HepG2 (cell line): ENCODE measurements around the gene MXD1. TPM values are rescaled to one million over a fixed set of nuclear protein-coding genes. Genes with fewer than 3 reads are reported as not detected.

Experiments used
- AKAP8 ChIP-seq: sonication (generic); formaldehyde crosslinking; IDR thresholded peaks from 2 replicates; pipeline ENCODE4 v1.5.1; 2020; ENCODE audit warnings: mild to moderate bottlenecking, missing genetic modification reagents
- ETV5 ChIP-seq: IDR thresholded peaks from 2 replicates; pipeline ENCODE4 v1.6.1; 2018; ENCODE audit warnings: missing biosample characterization, missing genetic modification reagents, inconsistent platforms, borderline replicate concordance
- FOXK1 ChIP-seq: sonication (generic); formaldehyde crosslinking; IDR thresholded peaks from 2 replicates; pipeline ENCODE4 v1.4.0; 2020; ENCODE audit warnings: low read depth, missing genetic modification reagents, borderline replicate concordance
- HMG20A ChIP-seq: IDR thresholded peaks from 2 replicates; pipeline ENCODE4 v1.6.1; 2016; ENCODE audit warnings: borderline replicate concordance
- HMG20B ChIP-seq: conservative IDR thresholded peaks from 2 replicates; pipeline ENCODE4 v1.6.1; 2016; ENCODE audit warnings: missing genetic modification reagents, missing compliant biosample characterization
- KLF11 ChIP-seq: IDR thresholded peaks from 2 replicates; pipeline ENCODE4 v1.6.1; 2016; ENCODE audit warnings: missing compliant biosample characterization
- KLF9 ChIP-seq: IDR thresholded peaks from 2 replicates; pipeline ENCODE4 v1.6.1; 2016; ENCODE audit warnings: low read depth
- KMT2A ChIP-seq: sonication (generic); formaldehyde crosslinking; IDR thresholded peaks from 2 replicates; pipeline ENCODE4 v1.4.0; 2020; ENCODE audit warnings: missing genetic modification reagents
- MEF2D ChIP-seq: sonication (generic); formaldehyde crosslinking; IDR thresholded peaks from 2 replicates; pipeline ENCODE4 v1.5.1; 2020; ENCODE audit warnings: mild to moderate bottlenecking, missing genetic modification reagents
- RERE ChIP-seq: IDR thresholded peaks from 2 replicates; pipeline ENCODE4 v1.6.1; 2016; ENCODE audit warnings: low read depth, missing genetic modification reagents, missing compliant biosample characterization
- SP4 ChIP-seq: sonication (generic); formaldehyde crosslinking; IDR thresholded peaks from 2 replicates; pipeline ENCODE4 v1.8.1; 2023; ENCODE audit warnings: mild to moderate bottlenecking, missing genetic modification reagents
- ZBTB7B ChIP-seq: sonication (generic); formaldehyde crosslinking; IDR thresholded peaks from 2 replicates; pipeline ENCODE4 v1.4.0; 2020; ENCODE audit warnings: missing genetic modification reagents
- ZNF232 ChIP-seq: sonication (generic); formaldehyde crosslinking; IDR thresholded peaks from 2 replicates; pipeline ENCODE4 v1.4.0; 2020; ENCODE audit warnings: missing genetic modification reagents, borderline replicate concordance
- ZNF644 ChIP-seq: IDR thresholded peaks from 2 replicates; pipeline ENCODE4 v1.6.1; 2016; ENCODE audit warnings: low read depth
- polyA plus RNA-seq, 8 experiments: library from polyadenylated mRNA; depleted of rRNA in 3 of 8; stranded (reverse) in 7 of 8; unstranded in 1 of 8; fragments of >200 nt; fragmentation: Illumina TruSeq in 4 of 8; extraction: Trizol in 4 of 8; gene quantifications; 2 replicates each; pipeline versions ENCODE4 v1.2.1 to v1.2.3, GENCODE V29; 2011 to 2016; ENCODE audit warnings: low read depth in 4 of 8, missing spikeins in 1 of 8, mixed read lengths in 1 of 8; ENCODE audit not compliant: insufficient read depth in 1 of 8
- total RNA-seq, 5 experiments: library from RNA; depleted of rRNA; stranded (reverse); fragments of >200 nt; fragmentation: Illumina TruSeq; extraction: Trizol; gene quantifications; 2 replicates each; pipeline ENCODE4 v1.2.3, GENCODE V29; 2016; ENCODE audit warnings: low read depth in 1 of 5
- TF ChIP-seq, protein P1 (sequence below), 2 experiments: sonication (generic) in 1 of 2; formaldehyde crosslinking in 1 of 2; IDR thresholded peaks; 2 replicates each; pipeline versions ENCODE4 v1.4.0 to v1.6.1; 2016 to 2020; ENCODE audit warnings: borderline replicate concordance in 1 of 2, low read depth in 1 of 2, mild to moderate bottlenecking in 1 of 2, missing genetic modification reagents in 1 of 2
- TF ChIP-seq, protein P2 (sequence below): sonication (generic); formaldehyde crosslinking; IDR thresholded peaks from 2 replicates; pipeline ENCODE4 v1.4.0; 2020; ENCODE audit warnings: mild to moderate bottlenecking, missing genetic modification reagents
- TF ChIP-seq, protein P3 (sequence below): sonication (generic); formaldehyde crosslinking; IDR thresholded peaks from 2 replicates; pipeline ENCODE4 v1.5.1; 2020; ENCODE audit warnings: mild to moderate bottlenecking, missing genetic modification reagents, borderline replicate concordance

The MXD1 gene
- total and polyA plus RNA-seq, 2 of the 13 experiments (the other 11 are each of a cell fraction or from before 2014, with no cell fraction given) = 6.4 to 14.9 TPM

GRCh38 chr2:69926849-69927515 is 12.1 kb downstream of the MXD1 start (continued):
- TF ChIP-seq RERE (CRISPR knock-in tag) (no peak), KLF9 (CRISPR knock-in tag) (no peak), AKAP8 (CRISPR knock-in tag) (no peak), HMG20A (CRISPR knock-in tag) (peak; percentile 73; the same call in 1 of the 2 replicates), MEF2D (no peak), SP4 (CRISPR knock-in tag) (no peak), HMG20B (no peak), FOXK1 (CRISPR knock-in tag) (peak; percentile 63; the same call in 1 of the 2 replicates), KMT2A (CRISPR knock-in tag) (no peak), ETV5 (CRISPR knock-in tag) (no peak), KLF11 (no peak), ZNF232 (CRISPR knock-in tag) (no peak), ZNF644 (CRISPR knock-in tag) (peak; percentile 83), ZBTB7B (CRISPR knock-in tag) (no peak)
- TF ChIP-seq, protein P1, sequence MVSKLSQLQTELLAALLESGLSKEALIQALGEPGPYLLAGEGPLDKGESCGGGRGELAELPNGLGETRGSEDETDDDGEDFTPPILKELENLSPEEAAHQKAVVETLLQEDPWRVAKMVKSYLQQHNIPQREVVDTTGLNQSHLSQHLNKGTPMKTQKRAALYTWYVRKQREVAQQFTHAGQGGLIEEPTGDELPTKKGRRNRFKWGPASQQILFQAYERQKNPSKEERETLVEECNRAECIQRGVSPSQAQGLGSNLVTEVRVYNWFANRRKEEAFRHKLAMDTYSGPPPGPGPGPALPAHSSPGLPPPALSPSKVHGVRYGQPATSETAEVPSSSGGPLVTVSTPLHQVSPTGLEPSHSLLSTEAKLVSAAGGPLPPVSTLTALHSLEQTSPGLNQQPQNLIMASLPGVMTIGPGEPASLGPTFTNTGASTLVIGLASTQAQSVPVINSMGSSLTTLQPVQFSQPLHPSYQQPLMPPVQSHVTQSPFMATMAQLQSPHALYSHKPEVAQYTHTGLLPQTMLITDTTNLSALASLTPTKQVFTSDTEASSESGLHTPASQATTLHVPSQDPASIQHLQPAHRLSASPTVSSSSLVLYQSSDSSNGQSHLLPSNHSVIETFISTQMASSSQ (IDR thresholded peaks at IDR 0.05; ENCODE audit: low read depth) = no peak
- TF ChIP-seq, protein P1 (CRISPR knock-in tag; IDR thresholded peaks at IDR 0.05; ENCODE audit: borderline replicate concordance) = no peak
- TF ChIP-seq, protein P2, sequence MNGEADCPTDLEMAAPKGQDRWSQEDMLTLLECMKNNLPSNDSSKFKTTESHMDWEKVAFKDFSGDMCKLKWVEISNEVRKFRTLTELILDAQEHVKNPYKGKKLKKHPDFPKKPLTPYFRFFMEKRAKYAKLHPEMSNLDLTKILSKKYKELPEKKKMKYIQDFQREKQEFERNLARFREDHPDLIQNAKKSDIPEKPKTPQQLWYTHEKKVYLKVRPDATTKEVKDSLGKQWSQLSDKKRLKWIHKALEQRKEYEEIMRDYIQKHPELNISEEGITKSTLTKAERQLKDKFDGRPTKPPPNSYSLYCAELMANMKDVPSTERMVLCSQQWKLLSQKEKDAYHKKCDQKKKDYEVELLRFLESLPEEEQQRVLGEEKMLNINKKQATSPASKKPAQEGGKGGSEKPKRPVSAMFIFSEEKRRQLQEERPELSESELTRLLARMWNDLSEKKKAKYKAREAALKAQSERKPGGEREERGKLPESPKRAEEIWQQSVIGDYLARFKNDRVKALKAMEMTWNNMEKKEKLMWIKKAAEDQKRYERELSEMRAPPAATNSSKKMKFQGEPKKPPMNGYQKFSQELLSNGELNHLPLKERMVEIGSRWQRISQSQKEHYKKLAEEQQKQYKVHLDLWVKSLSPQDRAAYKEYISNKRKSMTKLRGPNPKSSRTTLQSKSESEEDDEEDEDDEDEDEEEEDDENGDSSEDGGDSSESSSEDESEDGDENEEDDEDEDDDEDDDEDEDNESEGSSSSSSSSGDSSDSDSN (CRISPR knock-in tag) = no peak
- TF ChIP-seq, protein P3, sequence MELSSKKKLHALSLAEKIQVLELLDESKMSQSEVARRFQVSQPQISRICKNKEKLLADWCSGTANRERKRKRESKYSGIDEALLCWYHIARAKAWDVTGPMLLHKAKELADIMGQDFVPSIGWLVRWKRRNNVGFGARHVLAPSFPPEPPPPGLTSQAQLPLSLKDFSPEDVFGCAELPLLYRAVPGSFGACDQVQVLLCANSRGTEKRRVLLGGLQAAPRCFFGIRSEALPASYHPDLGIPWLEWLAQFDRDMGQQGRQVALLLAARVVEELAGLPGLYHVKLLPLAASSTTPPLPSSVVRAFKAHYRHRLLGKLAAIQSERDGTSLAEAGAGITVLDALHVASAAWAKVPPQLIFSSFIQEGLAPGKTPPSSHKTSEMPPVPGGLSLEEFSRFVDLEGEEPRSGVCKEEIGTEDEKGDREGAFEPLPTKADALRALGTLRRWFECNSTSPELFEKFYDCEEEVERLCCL = no peak
